NCI-H1417 treated with DMSO at 0.1 percent for 48 hours (cell line): ENCODE data around the gene PGAM5.
"Not testable (repeated sequence)": the region's sequence is repeated elsewhere in the genome, so short reads cannot be mapped to it uniquely, and the experiment has no call there.

Experiments
- DNase-seq: peaks from one replicate; lab custom pipeline; 2025; lab: John Stamatoyannopoulos, UW

Gene PGAM5

DNA sequence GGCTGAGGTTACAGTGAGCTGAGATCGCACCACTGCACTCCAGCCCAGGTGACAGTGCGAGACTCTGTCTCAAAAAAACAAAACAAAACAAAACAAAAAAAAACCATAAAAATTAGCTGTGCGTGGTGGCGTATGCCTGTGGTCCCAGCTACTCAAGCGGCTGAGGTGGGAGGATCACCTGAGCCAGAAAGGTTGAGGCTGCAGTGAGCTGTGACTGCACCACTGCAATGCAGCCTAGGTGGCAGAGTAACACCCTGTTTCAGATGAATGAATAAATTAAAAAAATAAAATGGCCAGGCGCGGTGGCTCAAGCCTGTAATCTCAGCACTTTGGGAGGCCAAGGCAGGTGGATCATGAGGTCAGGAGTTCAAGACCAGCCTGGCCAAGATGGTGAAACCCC, 43.0 kb downstream of the PGAM5 start:
- DNase-seq = not testable (repeated sequence)

- no peak for DNase-seq
Observed at GRCh38 chr12:132754160-132754932, 43.7 kb downstream of the PGAM5 start.

- not testable (repeated sequence) for DNase-seq
Observed at GRCh38 chr12:132758825-132759224, 48.2 kb downstream of the PGAM5 start.

DNA sequence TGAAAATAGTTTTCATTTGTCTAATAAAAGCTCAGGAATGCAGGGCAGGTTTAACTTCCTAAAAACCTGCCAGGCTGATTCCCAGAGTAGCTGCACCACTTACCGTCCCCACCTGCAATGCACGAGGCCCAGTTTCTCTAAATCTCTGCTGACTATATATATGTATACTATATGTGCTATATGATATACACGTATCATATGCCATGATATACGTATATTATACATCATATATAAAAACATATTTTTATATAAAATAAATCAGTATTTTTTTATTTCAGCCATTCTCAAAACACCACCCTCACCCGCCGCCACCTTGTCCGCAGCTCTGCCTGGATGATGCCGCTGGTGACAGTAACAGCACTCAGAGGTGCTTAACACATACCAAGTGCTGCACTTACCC, 48.7 kb downstream of the PGAM5 start:
- no peak for DNase-seq

DNA sequence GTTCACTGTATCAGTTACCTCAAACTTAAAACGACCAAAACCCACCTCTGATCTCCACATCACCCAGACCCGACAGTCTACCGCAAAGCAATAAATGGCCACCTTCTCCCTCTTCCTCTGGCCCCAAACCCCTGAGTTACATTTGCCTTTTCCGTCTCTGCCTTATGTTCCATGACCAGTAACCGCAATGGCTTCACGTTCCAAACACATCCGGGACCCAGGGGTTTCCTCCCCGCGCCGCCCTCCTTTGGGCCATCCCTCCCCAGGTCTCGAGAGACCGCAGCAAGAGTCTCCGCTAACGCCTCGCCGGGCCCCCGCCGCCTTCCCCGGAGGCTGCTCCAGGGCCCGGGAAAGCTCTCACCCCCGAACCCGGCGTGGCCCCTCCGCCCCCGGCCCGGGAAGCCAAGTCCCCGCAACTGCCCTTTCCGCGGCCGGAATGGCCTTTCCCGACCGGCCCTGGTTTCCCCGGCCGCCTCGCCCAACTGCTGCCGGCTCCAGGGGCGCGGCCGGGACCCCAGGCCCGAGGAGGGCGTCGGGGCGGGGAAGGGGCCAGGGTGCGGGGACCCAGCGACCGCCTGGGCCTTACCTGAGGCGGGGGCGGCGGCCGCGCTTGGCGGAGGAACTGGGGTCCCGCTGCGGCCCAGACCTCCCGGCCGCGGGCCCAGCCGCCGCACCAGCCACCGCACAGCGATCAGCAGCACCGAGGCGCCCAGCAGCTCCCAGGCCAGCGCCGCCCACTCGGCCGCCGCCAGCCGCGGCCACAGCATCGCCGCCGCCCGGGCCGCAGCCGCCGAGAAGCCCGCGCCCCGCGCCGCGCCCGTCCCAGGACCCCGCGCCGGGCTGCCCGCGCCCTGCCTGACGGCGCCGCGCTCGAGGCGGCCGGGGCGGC, 50.6 kb downstream of the PGAM5 start, which contains the start of gene ANKLE2:
TSS of gene ANKLE2 (minus strand) at position 801 of the 889 bp plus-strand sequence. CDS start at position 767, 34 bp downstream.
- DNase-seq = no peak

DNA sequence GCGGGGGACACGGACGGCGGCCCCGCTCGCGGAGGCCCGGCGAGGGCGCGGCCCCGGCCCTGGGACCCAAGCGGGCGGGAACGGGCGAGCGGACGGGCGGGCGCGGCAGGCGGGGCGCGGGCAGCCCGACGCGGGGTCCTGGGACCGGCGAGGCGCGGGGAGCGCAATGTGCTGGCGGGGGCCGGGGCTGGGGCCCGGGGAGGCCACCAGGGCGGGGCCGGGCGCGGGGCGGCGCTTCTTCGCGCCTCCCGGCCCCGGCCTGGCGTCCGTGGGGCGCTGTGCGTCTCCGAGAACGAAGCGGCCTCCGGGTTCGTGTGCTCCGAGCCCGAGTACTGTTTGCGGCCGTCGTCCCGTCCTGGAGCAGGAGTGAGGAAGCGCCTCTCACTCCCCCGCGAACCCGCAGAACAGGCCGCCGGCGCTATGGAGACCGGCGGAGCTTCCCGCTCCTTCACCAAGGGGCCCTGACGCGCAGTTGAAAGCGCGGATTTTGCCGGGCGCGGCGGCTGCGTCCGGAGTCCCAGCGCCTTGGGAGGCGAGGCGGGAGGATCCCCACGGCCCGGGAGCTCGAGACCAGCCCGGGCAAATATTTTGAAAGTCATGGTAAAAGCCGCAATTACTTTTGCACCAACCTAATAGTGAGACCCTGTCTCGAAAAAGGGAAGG, 51.4 kb downstream of the PGAM5 start:
- DNase-seq = no peak

DNA sequence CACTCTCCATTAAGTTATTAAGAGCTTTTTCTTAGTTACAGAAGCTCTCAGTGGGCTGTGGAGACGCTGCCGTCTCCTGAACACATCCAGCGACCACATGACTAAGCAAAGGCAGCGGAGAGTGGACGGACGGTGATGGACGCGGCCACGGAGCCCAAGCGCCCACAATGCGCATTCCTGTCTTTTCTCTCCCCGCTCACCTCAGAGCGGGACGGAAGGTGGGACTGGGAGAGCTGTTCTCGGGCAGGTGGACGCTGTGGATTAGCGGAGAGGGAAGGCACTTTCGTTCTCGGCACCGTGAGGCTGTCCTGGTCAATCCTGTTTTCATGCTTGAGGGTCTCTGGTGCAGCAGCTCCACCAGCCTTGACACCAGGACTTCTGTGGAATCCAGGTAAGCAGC, 53.6 kb downstream of the PGAM5 start:
- DNase-seq = no peak

DNA sequence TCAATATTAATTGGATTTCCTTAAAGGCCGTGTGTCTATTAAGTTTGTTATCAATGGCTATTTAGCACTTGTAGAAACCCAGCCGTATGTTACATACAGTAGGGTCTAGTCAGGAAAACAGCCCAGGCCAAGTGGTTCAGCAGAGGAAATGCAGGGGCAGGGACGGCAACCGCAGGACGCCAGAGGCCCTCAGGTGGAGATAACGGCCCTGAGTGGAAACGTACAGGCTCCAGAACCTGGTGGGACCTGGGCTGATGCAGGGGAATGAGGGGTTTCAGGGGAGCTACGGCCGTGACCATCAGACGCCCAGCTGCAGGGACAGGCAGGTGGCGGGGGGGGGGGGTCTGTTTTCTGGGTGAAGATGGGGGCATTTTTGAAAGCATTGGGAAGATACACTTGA, 54.7 kb downstream of the PGAM5 start:
- no peak for DNase-seq

DNA sequence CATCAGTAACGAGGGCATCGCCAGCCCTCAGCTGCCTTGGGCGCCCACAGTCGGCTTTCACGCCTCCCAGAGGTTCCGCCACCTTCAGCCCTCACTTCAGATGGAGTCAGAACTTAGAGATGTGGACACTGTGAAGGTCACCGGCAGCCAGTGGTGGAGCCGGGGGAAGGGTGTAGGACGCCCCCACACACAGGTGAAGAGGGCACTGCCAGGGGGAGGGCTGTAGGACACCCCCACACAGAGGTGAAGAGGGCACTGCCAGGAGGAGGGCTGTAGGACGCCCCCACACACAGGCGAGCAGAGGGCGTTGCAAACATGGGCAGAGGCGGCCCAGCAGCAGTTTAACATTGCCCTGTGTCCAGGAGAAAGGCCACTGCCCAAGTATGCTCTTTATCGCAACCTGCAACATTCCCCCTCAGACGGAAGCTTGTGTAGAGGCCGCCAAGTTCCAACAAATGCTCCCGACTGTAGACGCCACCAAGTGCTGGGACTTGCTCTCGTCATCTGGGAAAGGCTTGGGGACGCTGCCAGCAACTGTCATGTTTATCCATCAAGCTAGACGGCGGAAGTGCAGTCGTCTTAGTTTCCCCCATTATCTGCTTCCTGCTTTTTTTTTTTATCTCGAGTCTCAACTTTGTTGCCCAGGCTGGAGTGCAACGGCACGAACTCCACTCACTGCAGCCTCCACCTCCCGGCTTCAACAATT, 55.9 kb downstream of the PGAM5 start:
- DNase-seq = no peak

- DNase-seq = no peak
Observed at GRCh38 chr12:132771126-132771838, 60.6 kb downstream of the PGAM5 start.
